GM18867 (cell line): ENCODE data around the gene NAGPA.

Experiments used
- ATAC-seq: cut with Tn5 transposase; IDR thresholded peaks from one replicate; pipeline ENCODE4 v1.9.1; 2021; ENCODE audit warnings: mild to moderate bottlenecking, moderate library complexity; ENCODE audit not compliant: unreplicated experiment

The NAGPA gene

GRCh38 chr16:4979164-4979563, 54.6 kb downstream of the NAGPA start:
- ATAC-seq, result no peak

GRCh38 chr16:4976611-4977145, 57.1 kb downstream of the NAGPA start:
- no peak for ATAC-seq

- ATAC-seq, result peak; percentile 90
Measured at GRCh38 chr16:4976079-4976478, 57.7 kb downstream of the NAGPA start.
